B cell (primary cell): Measurements from ENCODE around the gene CAPZB.

Experiments
- CTCF ChIP-seq: fragments of 200-600 bp; IDR thresholded peaks from one replicate; pipeline ENCODE4 v1.8.0; 2022; ENCODE audit warnings: antibody characterized with exemption, mild to moderate bottlenecking
- EZH2 ChIP-seq: IDR thresholded peaks from 2 replicates; pipeline ENCODE4 v1.6.1; 2012; ENCODE audit warnings: borderline replicate concordance, low read depth, mild to moderate bottlenecking, moderate library complexity, low read length; ENCODE audit not compliant: insufficient read depth, poor library complexity, severe bottlenecking

GRCh38 chr1:19430121-19431068, 54.9 kb downstream of the CAPZB start:
- TF ChIP-seq CTCF (no peak), EZH2 (no peak)
